ENCODE data around the gene BMPER.

GRCh38 chr7:34067005-34067778 is 161.9 kb downstream of the BMPER start:
- TF ChIP-seq GATA3 (IDR thresholded peaks at IDR 0.05; ENCODE audit: low read depth, low read length): no peak
- TF ChIP-seq GATA2 (IDR thresholded peaks at IDR 0.05; ENCODE audit: low read depth, low read length): no peak

All from SH-SY5Y (cell line).